ENCODE data around the gene MC1R. TPM values are rescaled to one million over a fixed set of nuclear protein-coding genes. Genes with fewer than 3 reads are reported as not detected.

Gene MC1R
- polyA plus RNA-seq, 3 donors, result 0.21 to 3.9 TPM; not detected in 1

DNA sequence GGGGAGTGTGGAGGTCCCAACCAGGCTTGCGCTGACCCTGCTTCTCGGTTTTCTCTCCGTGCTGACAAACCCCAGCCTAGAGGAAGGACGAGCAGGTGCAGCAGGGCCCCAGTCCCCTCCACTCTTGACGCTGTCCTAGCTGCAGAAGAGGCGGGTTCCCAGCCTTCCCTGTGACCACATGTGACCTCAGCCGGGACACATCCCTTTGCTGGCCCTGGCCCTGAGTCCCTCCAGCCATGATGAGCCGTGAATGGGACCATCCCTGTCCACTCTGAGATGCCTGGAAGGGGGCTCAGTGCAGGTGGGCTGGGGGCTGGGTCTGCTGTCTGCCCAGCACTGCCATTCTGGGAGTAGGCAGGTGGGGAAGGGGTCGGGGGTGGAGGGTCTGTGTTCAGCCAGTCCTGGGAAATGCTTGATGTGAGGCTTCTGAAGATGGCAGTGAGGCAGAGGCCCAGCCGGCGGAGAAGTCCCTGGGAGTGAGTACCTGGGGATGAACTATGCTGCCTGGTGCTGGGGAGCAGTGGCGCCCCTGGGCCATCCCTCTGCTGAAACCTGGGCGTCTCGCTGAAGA lies 2.6 kb downstream of the MC1R start:
- Histone ChIP-seq H3K4me2 (replicated peaks; ENCODE audit: extremely low read depth, low read length, poor library complexity, severe bottlenecking) (no peak overlapping the region), H2AFZ (ENCODE audit: insufficient read depth, low read depth, low read length, poor library complexity, severe bottlenecking) (no peak overlapping the region), H3K9ac (ENCODE audit: insufficient read depth, low read length, poor library complexity, severe bottlenecking) (no peak overlapping the region), H3K4me3 (replicated peaks in 1 of 3; ENCODE audit: low read depth in 2 of 3, low read length in 3 of 3) (no peak overlapping the region), H3K36me3 (replicated peaks in 1 of 2; ENCODE audit: control insufficient read depth in 1 of 2, insufficient read depth in 2 of 2, low read length in 2 of 2) (no peaks in the 10 kb centered on the region), H3K27ac (ENCODE audit: low read depth in 1 of 2, low read length in 2 of 2) (no peak overlapping the region), H3K27me3 (ENCODE audit: control insufficient read depth in 2 of 2, insufficient read depth in 2 of 2, low read length in 2 of 2) (peaks cover 29 to 76% of the 10 kb centered on the region in 2 donors), H3K4me1 (ENCODE audit: control insufficient read depth in 1 of 2, insufficient read depth in 2 of 2, low read length in 2 of 2) (peaks cover 38 to 57% of the 10 kb centered on the region in 2 donors), H4K20me1 (ENCODE audit: insufficient read depth, low read length) (peaks cover 26% of the 10 kb centered on the region), H3K79me2 (ENCODE audit: insufficient read depth, low read length) (no peaks in the 10 kb centered on the region), H3K9me3 (replicated peaks in 1 of 2; ENCODE audit: control insufficient read depth in 1 of 2, insufficient read depth in 1 of 2, low read length in 2 of 2) (peaks cover 0 to 20% of the 10 kb centered on the region in 2 donors)
- TF ChIP-seq CTCF (IDR thresholded peaks at IDR 0.05), result no peak
- DNase-seq, result no peak
- H3K27me3 Mint-ChIP-seq (ENCODE audit: low read depth in 3 of 3), result peaks cover 67 to 94% (median 71%) of the 10 kb centered on the region in 3 donors
- intact Hi-C loops (cut with micrococcal nuclease), result no loop called here
- WGBS (ENCODE audit: insufficient coverage), result 32% methylated on average over 11 of the region's 14 CpGs
- H3K4me3 Mint-ChIP-seq, result peak overlapping the region in 1 of 2 donors; percentile 82
- H3K9me3 Mint-ChIP-seq, result peaks cover 0 to 18% (median 7%) of the 10 kb centered on the region in 7 donors
- peaks cover 34% of the 10 kb centered on the region for H3K4me1 Mint-ChIP-seq
- H3K36me3 Mint-ChIP-seq, result no peaks in the 10 kb centered on the region
- peak overlapping the region in 1 of 7 donors; percentile 35 for H3K27ac Mint-ChIP-seq

DNA sequence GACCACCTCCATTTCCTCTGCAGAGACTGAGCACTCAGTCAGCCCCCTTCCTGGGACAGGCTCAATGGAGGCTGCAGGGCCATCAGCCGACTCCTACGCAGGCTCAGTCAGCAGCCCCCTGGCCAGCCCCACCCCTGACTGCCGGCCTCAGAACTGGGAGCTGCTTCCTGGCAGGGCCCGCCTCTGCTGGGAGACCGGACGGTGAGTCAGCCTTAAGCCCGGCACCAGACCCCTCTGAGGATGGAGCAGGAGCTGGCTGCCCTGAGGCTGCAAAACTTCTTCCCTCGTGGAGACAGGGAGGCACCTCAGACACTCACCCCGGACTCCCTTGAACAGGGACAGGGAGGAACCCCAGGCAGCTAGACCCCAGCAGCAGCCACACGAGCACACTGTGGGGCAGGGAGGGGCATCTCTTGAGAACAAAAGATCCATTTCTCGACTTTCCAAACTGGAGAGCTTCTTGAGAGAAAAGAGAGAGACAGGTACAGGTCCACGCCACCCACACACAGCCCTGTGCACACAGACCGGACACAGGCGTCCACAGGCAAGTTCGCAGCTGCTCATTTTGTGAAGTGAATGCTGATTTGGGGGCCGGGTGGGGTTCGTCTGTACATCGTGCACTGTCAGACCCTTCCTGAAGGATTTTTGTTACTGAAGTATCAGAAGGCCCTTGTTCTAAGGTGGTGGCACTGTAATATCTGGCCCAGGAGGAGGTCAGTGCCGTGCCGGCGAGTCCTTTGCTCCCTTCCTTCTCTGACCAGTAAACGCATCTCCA lies 3.2 kb downstream of the MC1R start:
- no peak overlapping the region for H3K4me3 ChIP-seq (replicated peaks in 1 of 3; ENCODE audit: low read depth in 2 of 3, low read length in 3 of 3)
- DNase-seq, result peak; percentile 25 to 53 (median 39)
- no peak overlapping the region for H2AFZ ChIP-seq (ENCODE audit: insufficient read depth, low read depth, low read length, poor library complexity, severe bottlenecking)
- H3K9me3 ChIP-seq (replicated peaks in 1 of 2; ENCODE audit: control insufficient read depth in 1 of 2, insufficient read depth in 1 of 2, low read length in 2 of 2), result peaks cover 0 to 20% of the 10 kb centered on the region in 2 donors
- no peak overlapping the region for H3K4me2 ChIP-seq (replicated peaks; ENCODE audit: extremely low read depth, low read length, poor library complexity, severe bottlenecking)
- H3K79me2 ChIP-seq (ENCODE audit: insufficient read depth, low read length), result no peaks in the 10 kb centered on the region
- peaks cover 42 to 63% of the 10 kb centered on the region in 2 donors for H3K4me1 ChIP-seq (ENCODE audit: control insufficient read depth in 1 of 2, insufficient read depth in 2 of 2, low read length in 2 of 2)
- H3K9ac ChIP-seq (ENCODE audit: insufficient read depth, low read length, poor library complexity, severe bottlenecking), result no peak overlapping the region
- Mint-ChIP-seq H3K27ac (no peak overlapping the region), H3K4me3 (peak overlapping the region; percentile 31 to 82), H3K27me3 (ENCODE audit: low read depth in 3 of 3) (peaks cover 69 to 95% (median 77%) of the 10 kb centered on the region in 3 donors), H3K36me3 (no peaks in the 10 kb centered on the region), H3K9me3 (peaks cover 0 to 18% (median 7%) of the 10 kb centered on the region in 7 donors), H3K4me1 (peaks cover 37% of the 10 kb centered on the region)
- H3K27me3 ChIP-seq (ENCODE audit: control insufficient read depth in 2 of 2, insufficient read depth in 2 of 2, low read length in 2 of 2), result peaks cover 29 to 76% of the 10 kb centered on the region in 2 donors
- 9% methylated on average over 20 of the region's 22 CpGs for WGBS (ENCODE audit: insufficient coverage)
- H3K36me3 ChIP-seq (replicated peaks in 1 of 2; ENCODE audit: control insufficient read depth in 1 of 2, insufficient read depth in 2 of 2, low read length in 2 of 2), result no peaks in the 10 kb centered on the region
- TF ChIP-seq CTCF (IDR thresholded peaks at IDR 0.05), result no peak
- peaks cover 26% of the 10 kb centered on the region for H4K20me1 ChIP-seq (ENCODE audit: insufficient read depth, low read length)
- intact Hi-C loops (cut with micrococcal nuclease), result no loop called here
- no peak overlapping the region for H3K27ac ChIP-seq (ENCODE audit: low read depth in 1 of 2, low read length in 2 of 2)

All from CD14-positive monocyte (primary cell).